Mammary epithelial cell (primary cell): ENCODE results near the gene SIGMAR1.

Experiments
- CTCF ChIP-seq, 2 donors: IDR thresholded peaks in 1 of 2; conservative IDR thresholded peaks in 1 of 2; 2 replicates each; pipeline ENCODE4 v1.5.1; 2011 to 2012; ENCODE audit warnings: inconsistent platforms in 2 of 2, low read length in 2 of 2, mild to moderate bottlenecking in 2 of 2, control low read depth in 1 of 2, low read depth in 1 of 2; ENCODE audit not compliant: insufficient read depth in 1 of 2; ENCODE audit errors: extremely low read depth in 1 of 2
- EZH2 ChIP-seq: IDR thresholded peaks from 2 replicates; pipeline ENCODE4 v1.6.1; 2012; ENCODE audit warnings: low read length, inconsistent platforms, borderline replicate concordance

- TF ChIP-seq CTCF (conservative IDR thresholded peaks at IDR 0.05 in 1 of 2, IDR thresholded peaks at IDR 0.05 in 1 of 2; ENCODE audit: extremely low read depth in 1 of 2, insufficient read depth in 1 of 2, low read depth in 1 of 2, low read length in 2 of 2), result no peak
- no peak for TF ChIP-seq EZH2
Measured at GRCh38 chr9:34665067-34665380, 27.4 kb upstream of the SIGMAR1 start.
